Lower leg skin (tissue), 4 donors: ENCODE results near the gene PROX1. TPM values are rescaled to one million over a fixed set of nuclear protein-coding genes. Genes with fewer than 3 reads are reported as not detected.

Experiments used
- DNase-seq, 2 donors: peaks; one replicate each; pipeline ENCODE4 v3.0.0-alpha.2; 2019; ENCODE audit warnings: low spot score in 2 of 2
- H3K4me3 ChIP-seq: fragments of 200-600 bp; sonication (generic); 2 replicates; pipeline ENCODE4 v1.5.1; 2017; ENCODE audit warnings: mild to moderate bottlenecking, low read depth; ENCODE audit not compliant: poor library complexity, severe bottlenecking
- CTCF ChIP-seq, 3 donors: fragments of 450-650 bp; IDR thresholded peaks; one replicate each; pipeline ENCODE4 v1.5.1; 2016; ENCODE audit warnings: antibody characterized with exemption in 3 of 3, mild to moderate bottlenecking in 3 of 3, moderate library complexity in 2 of 3
- POLR2A ChIP-seq, 2 donors: fragments of 450-650 bp; IDR thresholded peaks; one replicate each; pipeline ENCODE4 v1.6.1; 2016 to 2017; ENCODE audit warnings: antibody characterized with exemption in 2 of 2, mild to moderate bottlenecking in 1 of 2, moderate library complexity in 1 of 2
- WGBS, 2 donors: methylation state at CpG; one replicate each; pipeline ENCODE4 v1.1.5; 2018; 5-methylcytosine and 5-hydroxymethylcytosine counted together
- intact Hi-C: fragments of 100-400 bp; cut with DNase I; formaldehyde crosslinking; loops from one replicate; pipeline ENCODE4 v1.15.0; 2023; ENCODE audit warnings: low total_unique reads
- total RNA-seq, 4 donors: library from RNA; depleted of rRNA; stranded (reverse); fragments of >200 nt; gene quantifications; one replicate each; pipeline ENCODE4 v1.1.0, GENCODE V29; 2016

The PROX1 gene, protein sequence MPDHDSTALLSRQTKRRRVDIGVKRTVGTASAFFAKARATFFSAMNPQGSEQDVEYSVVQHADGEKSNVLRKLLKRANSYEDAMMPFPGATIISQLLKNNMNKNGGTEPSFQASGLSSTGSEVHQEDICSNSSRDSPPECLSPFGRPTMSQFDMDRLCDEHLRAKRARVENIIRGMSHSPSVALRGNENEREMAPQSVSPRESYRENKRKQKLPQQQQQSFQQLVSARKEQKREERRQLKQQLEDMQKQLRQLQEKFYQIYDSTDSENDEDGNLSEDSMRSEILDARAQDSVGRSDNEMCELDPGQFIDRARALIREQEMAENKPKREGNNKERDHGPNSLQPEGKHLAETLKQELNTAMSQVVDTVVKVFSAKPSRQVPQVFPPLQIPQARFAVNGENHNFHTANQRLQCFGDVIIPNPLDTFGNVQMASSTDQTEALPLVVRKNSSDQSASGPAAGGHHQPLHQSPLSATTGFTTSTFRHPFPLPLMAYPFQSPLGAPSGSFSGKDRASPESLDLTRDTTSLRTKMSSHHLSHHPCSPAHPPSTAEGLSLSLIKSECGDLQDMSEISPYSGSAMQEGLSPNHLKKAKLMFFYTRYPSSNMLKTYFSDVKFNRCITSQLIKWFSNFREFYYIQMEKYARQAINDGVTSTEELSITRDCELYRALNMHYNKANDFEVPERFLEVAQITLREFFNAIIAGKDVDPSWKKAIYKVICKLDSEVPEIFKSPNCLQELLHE
- 1 to 10 TPM in 3 of 4 donors, under 1 TPM in 1; 0.74 to 4.2 (median 1.9) TPM for total RNA-seq

- no peak for DNase-seq
- intact Hi-C loops, result no loop called here
- H3K4me3 ChIP-seq, result peak within 1 kb of the TSS; percentile 51
- WGBS, 2 donors, result 1% methylated on average over 29 of the region's 29 CpGs
- TF ChIP-seq CTCF (IDR thresholded peaks at IDR 0.05) (peak in 1 of 3 donors; percentile 6), POLR2A (IDR thresholded peaks at IDR 0.05) (no peak)
Observed at GRCh38 chr1:213987927-213988506, at the start of gene PROX1. PROX1 (plus strand) TSS chr1:213987973; CDS start chr1:213996536, 8,563 bp downstream.

GRCh38 chr1:213938776-213939175, 49.0 kb upstream of the PROX1 start:
- 90 to 92% methylated on average over 5 of the region's 5 CpGs for WGBS, 2 donors
- no peak for DNase-seq
- H3K4me3 ChIP-seq, result no peak overlapping the region
- no peak for TF ChIP-seq POLR2A (IDR thresholded peaks at IDR 0.05)
- no peak for TF ChIP-seq CTCF (IDR thresholded peaks at IDR 0.05)
- intact Hi-C loops, result no loop called here

DNA sequence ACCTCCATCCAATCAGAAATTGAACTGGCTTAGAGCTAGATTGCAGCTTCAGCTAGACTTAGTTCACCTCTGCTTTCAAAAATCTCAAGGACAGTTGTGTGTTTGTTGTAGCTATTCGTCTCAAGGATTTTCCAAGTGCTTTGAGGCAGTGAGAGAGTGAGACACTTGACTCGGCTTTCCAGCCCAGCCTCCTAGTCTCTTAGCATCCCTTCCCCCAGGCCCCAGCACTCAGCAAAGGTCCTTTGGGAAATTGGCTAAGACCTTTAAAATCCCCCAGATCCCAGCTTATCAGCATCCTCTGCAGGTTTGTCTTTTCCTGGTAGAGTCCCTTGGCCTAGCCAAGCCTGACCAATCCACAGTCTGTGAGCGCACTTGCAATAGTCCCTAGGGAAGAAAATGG, 47.9 kb upstream of the PROX1 start:
- TF ChIP-seq CTCF (IDR thresholded peaks at IDR 0.05) (no peak), POLR2A (IDR thresholded peaks at IDR 0.05) (no peak)
- no peak for DNase-seq
- 96 to 97% methylated on average over 3 of the region's 3 CpGs for WGBS, 2 donors
- H3K4me3 ChIP-seq, result no peak overlapping the region
- intact Hi-C loops, result no loop called here

DNA sequence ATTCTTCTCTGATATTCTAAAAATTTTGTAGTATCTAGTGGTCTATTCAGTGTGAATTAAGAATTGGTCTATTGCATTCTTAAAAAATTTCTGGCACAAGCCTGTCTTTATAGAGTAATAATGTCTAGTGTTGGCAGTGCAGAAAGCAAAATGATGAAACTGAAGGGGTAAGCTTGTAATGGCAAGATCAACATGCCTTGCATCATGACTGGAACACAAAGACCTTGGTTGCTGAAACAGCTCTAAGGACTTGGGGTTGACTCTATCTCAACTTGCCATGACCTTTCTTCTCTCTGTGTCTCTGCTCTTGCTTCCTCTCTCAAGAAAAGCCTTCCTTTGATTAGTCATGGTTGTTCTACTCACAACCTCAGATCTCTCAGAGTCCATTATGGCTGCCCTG, 46.8 kb upstream of the PROX1 start:
- intact Hi-C loops, result no loop called here

GRCh38 chr1:213942061-213942460, 45.7 kb upstream of the PROX1 start:
- intact Hi-C loops, result no loop called here
- WGBS, 2 donors, result 64 to 65% methylated on average over 3 of the region's 3 CpGs
- TF ChIP-seq CTCF (IDR thresholded peaks at IDR 0.05) (no peak), POLR2A (IDR thresholded peaks at IDR 0.05) (no peak)
- no peak for DNase-seq
- H3K4me3 ChIP-seq, result no peak overlapping the region

More for the DNA sequence above, 46.8 kb upstream of the PROX1 start:
- no peak for DNase-seq
- TF ChIP-seq CTCF (IDR thresholded peaks at IDR 0.05) (no peak), POLR2A (IDR thresholded peaks at IDR 0.05) (no peak)
- H3K4me3 ChIP-seq, result no peak overlapping the region
